Stimulated activated CD4-positive, alpha-beta T cell treated with anti-CD3 and anti-CD28 coated beads, Interleukin-12 subunit alpha, Interleukin-12 subunit beta, amount 100 ng/mL, for 48 hours (primary cell): Measurements from ENCODE around the gene CACNA2D3.
A peak's percentile ranks its signal among the peaks of the same experiment; 100 is the strongest.

Source experiments
- DNase-seq, 3 donors: peaks; one replicate each; pipeline ENCODE4 v3.0.0-alpha.2; 2020; ENCODE audit warnings: low read depth in 2 of 3, low spot score in 1 of 3

CACNA2D3 gene

DNA sequence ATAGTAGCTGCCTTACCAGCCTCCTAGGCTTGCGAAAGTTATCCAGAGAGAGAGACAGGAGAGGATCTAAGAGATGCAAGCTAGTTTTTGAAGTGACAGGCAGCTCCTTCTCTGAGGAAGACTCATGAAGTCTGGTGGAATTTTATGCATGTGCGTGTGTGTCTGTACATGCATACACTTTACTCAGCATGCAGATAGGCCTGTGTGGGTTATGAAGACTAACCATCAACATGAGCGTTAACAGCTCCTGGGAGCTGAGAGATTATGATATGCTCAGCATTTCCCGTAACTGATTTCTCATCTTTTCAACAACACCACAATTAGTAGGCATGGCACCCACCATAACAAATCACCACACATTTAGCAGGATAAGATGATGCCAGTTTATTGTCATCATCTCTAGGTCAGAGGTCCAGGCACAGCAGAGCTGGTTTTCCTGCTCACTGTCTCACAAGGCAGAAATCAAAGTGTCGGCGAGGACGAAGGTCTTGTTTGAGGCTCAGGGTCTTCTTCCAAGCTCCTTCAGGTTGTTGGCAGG is 239.5 kb downstream of the CACNA2D3 start:
- DNase-seq = no peak

GRCh38 chr3:54366007-54366750 is 243.8 kb downstream of the CACNA2D3 start:
- DNase-seq = no peak

GRCh38 chr3:54366839-54367238 is 244.5 kb downstream of the CACNA2D3 start:
- DNase-seq = no peak

GRCh38 chr3:54372232-54372631 is 249.9 kb downstream of the CACNA2D3 start:
- no peak for DNase-seq

- DNase-seq = peak in 1 of 3 donors; percentile 2
These were observed 252.0 kb downstream of the CACNA2D3 start for GRCh38 chr3:54374214-54374852.

DNA sequence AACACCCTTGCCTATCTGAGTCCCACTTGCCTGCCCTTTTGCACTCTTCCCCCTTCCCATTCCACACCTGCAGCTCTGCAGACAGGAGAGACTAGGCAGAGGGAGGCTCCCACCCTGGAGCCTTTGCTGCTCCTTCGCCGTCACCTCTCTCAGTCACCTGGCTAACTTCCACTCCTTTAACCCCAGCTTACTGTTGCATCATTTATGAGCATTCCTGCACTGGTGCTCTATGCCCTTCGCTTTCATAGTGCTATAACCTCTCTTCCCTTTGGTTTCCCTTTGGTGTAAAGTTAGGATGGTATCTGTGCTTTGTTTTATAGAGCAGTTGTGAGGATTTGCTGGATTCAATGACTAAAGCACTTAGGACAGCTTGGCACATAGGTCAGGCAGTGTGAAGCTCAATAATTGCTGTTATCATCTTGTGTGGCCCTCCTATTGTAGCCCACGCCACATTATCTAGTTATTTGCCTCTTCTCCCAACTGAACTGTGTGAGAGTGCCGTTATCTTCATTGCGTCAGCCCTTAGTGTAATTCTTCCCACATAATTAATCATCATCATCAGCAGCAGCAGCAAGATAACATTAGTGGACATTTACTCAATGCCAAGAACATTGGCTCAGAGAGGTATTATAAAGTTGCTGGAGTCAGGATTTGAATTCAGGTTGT is 253.9 kb downstream of the CACNA2D3 start:
- no peak for DNase-seq

DNA sequence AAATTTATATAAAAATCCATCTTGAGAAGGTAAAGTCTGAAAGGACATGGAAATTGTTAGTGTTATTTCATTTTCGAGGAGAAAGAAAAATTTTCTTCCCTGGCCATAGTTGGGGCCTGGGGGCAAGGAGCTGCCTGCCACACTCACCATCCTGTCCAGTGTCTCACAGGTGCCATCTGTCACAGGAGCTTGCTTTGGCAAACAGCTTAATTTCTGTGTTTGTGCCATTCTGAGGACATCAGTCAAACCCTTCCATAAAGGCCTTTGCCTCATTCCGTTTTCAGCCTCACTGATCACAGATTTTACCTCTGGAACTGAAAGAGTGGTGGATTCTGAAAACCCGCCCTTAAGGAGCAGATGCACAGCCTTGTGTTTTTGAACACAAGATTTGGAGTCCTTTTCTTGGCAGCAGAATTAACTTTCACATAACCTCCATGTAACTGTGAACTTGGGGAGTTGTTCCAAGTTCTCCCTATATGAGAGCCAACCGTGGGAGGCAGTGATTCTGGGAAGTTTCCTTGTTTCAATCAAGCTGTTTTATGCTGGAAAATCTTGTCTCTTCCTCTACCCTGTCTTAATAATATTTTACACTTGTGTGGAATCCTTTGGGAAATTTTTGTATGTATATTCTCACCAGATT is 254.7 kb downstream of the CACNA2D3 start:
- no peak for DNase-seq

DNA sequence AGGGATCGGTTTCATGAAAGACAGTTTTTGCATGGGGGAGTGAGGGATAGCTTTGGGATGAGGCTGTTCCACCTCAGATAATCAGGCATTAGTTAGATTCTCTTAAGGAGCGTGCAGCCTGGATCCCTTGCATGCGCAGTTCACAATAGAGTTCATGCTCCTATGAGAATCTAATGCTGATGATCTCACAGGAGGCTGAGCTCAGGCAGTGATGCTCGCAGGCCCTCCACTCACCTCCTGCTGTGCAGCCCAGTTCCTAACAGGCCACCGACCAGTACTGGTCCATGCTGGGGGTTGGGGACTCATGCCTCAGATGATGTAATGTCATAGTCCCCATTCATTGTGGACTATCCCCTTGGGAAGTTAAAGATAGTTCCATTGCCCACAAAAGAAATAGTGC is 255.8 kb downstream of the CACNA2D3 start:
- DNase-seq = no peak

- DNase-seq = no peak
These were observed 261.9 kb downstream of the CACNA2D3 start for GRCh38 chr3:54384279-54384678.

- no peak for DNase-seq
These were observed 268.2 kb downstream of the CACNA2D3 start for GRCh38 chr3:54390582-54390981.

DNA sequence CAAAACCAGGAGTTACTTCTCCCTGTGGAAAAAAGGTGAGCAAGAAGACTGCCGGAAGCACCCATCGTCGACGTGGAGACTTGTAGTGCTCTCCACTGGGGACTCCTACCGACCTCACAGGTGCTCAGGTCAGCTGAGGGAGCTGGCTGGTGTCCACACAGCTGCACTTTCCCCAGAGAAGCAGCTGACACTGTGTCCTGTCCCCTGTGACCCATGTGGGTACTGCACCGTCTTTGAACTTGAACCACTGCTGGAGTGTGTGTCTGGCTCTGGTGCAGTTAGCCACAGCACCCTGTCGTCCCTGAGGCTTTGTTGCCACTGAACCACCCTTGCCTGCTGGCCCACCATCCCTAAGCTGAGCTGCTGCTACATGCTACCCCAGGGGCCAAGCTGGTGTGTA is 270.8 kb downstream of the CACNA2D3 start:
- no peak for DNase-seq

GRCh38 chr3:54408328-54408727 is 286.0 kb downstream of the CACNA2D3 start:
- DNase-seq = no peak

DNA sequence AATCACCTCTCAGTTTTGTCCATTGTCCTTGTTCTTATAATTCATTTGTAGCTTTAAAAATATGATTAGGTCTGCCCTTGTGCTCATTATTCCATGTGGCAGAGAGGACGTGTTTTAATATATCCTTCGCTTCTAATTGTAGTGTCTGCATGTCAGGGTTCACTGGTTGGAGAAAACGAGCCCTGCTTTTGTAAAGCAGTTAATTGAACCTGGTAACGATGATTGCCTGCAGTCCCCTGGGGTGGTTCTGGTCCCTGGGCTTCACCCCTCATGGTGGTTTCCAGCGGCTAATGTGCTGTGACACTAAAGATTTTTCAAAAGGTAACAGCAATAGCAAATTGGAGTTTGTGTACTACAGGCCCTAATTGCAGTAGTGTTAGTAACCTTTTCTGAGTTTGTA is 299.6 kb downstream of the CACNA2D3 start:
- no peak for DNase-seq

GRCh38 chr3:54424292-54424691 is 301.9 kb downstream of the CACNA2D3 start:
- DNase-seq = no peak

DNA sequence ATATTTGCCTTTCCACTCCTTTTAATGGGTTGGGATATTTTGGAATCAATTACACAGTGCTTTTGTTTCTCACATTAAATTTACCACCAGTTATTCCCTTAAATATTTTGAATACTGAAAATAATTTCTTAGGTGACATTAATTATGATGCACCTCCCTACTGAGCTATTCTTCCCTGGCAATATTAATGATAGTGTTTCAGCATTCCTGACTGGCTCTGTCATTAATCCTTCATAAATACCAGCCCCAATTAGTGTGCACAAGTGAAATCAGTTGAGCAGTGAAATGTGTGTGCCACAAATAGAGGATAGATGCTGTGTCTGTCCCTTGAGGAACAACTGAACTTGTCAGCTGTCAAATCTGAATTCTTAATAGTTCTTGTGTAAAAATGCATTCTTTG is 304.0 kb downstream of the CACNA2D3 start:
- no peak for DNase-seq

DNA sequence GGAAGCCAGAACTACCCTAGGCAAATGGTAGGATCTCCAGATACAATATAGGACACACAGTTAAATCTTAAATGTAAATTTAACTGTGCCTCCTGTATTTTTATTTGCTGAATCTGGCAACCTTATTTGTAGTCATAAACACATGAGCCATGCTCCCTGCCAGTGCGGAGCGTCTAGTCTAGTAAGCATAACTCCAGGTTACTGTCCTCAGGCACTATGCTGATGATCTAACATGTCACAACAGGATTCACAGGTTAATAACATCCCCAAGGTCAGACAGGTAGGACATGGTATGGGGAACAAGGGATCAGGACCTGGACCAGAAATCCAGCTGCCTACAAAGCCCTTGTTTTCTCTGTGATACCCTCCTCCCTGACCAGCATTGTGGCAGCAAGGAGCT is 305.1 kb downstream of the CACNA2D3 start:
- no peak for DNase-seq

GRCh38 chr3:54427941-54428871 is 305.9 kb downstream of the CACNA2D3 start:
- peak; percentile 1 to 40 (median 15) for DNase-seq

GRCh38 chr3:54432975-54433374 is 310.6 kb downstream of the CACNA2D3 start:
- DNase-seq = no peak

DNA sequence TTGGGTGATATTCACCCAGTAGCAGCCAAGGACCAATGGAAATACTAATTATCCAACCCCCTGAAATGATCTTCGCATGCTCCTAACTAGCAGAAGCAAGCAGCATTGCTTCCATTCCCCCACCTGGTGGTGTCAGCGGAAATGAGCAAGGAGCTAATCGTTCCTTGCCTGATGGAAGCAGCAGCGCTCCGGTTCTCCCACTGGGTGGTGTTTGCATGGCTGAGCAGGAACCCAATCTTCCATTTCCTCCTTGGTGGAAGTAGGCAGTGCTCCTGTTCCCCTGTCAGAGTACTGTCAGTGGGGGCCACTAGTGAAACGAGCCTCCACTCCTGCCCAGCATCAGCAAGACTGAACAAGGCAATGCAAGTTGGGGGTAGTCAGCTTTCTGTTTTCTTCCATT is 311.5 kb downstream of the CACNA2D3 start:
- DNase-seq = no peak

DNA sequence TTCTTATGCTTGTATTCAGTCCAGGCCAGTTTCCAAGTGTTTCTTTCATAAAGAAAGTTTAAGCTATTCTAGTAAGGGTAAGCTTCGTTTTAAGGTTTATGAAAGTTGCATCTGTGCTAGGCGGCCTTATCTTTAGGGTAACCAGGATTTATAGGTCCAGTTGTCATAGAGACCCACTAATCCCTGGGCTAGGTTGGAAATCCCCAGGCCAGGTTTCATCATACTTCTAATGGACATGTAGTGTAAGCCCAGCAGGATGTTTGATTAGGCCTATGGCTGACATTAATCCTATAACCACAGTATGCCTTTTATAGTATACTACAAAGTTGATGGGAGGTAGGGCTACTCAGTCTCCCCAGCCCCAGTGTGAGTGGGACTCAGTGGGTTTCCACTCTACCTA is 312.4 kb downstream of the CACNA2D3 start:
- DNase-seq = no peak
